Non-pigmented ciliary epithelial cell (primary cell): Measurements from ENCODE around the gene SLC22A31.

Experiments used
- DNase-seq: peaks from one replicate; pipeline ENCODE4 v3.0.0-alpha.2; 2010; ENCODE audit warnings: low read depth

Gene SLC22A31

GRCh38 chr16:89164847-89165680 is 35.3 kb downstream of the SLC22A31 start:
- DNase-seq: no peak

- no peak for DNase-seq
Observed at GRCh38 chr16:89164436-89164835, 35.9 kb downstream of the SLC22A31 start.

- DNase-seq: no peak
Observed at GRCh38 chr16:89163297-89163696, 37.0 kb downstream of the SLC22A31 start.

- no peak for DNase-seq
Observed at GRCh38 chr16:89161763-89162713, 38.3 kb downstream of the SLC22A31 start.

GRCh38 chr16:89160977-89161701 is 39.2 kb downstream of the SLC22A31 start:
- no peak for DNase-seq

- no peak for DNase-seq
Observed at GRCh38 chr16:89159850-89160354, 40.4 kb downstream of the SLC22A31 start.

GRCh38 chr16:89159066-89159849 is 41.1 kb downstream of the SLC22A31 start:
- DNase-seq: no peak

GRCh38 chr16:89157778-89158177 is 42.6 kb downstream of the SLC22A31 start:
- no peak for DNase-seq

GRCh38 chr16:89156740-89157645 is 43.3 kb downstream of the SLC22A31 start:
- DNase-seq: no peak

GRCh38 chr16:89155851-89156739 is 44.2 kb downstream of the SLC22A31 start:
- no peak for DNase-seq

- no peak for DNase-seq
Observed at GRCh38 chr16:89155184-89155679, 45.1 kb downstream of the SLC22A31 start.

- DNase-seq: no peak
Observed at GRCh38 chr16:89154390-89155183, 45.8 kb downstream of the SLC22A31 start.

- no peak for DNase-seq
Observed at GRCh38 chr16:89153848-89154271, 46.5 kb downstream of the SLC22A31 start.

GRCh38 chr16:89152831-89153700 is 47.3 kb downstream of the SLC22A31 start:
- no peak for DNase-seq

GRCh38 chr16:89150981-89151380 is 49.4 kb downstream of the SLC22A31 start:
- DNase-seq: no peak

GRCh38 chr16:89150090-89150835 is 50.1 kb downstream of the SLC22A31 start:
- DNase-seq: no peak
